Right atrium auricular region (tissue), 2 donors: Measurements from ENCODE around the gene CARNS1. TPM values are rescaled to one million over a fixed set of nuclear protein-coding genes. Genes with fewer than 3 reads are reported as not detected.

Experiments
- DNase-seq: peaks from one replicate; pipeline ENCODE4 v3.0.0-alpha.2; 2019; ENCODE audit warnings: low spot score
- H3K27ac ChIP-seq, 2 donors: fragments of 200-600 bp; sonication (generic); 1 replicate in 1 of 2; 2 replicates in 1 of 2; pipeline ENCODE4 v1.5.1; 2016 to 2019
- H3K27me3 ChIP-seq, 2 donors: fragments of 200-600 bp; sonication (generic); one replicate each; pipeline versions ENCODE4 v1.5.1 to v1.6.0; 2017 to 2019
- H3K36me3 ChIP-seq: fragments of 200-600 bp; sonication (generic); one replicate; pipeline ENCODE4 v1.5.1; 2016
- H3K4me1 ChIP-seq, 2 donors: fragments of 200-600 bp; sonication (generic); one replicate each; pipeline versions ENCODE4 v1.5.1 to v1.6.0; 2017 to 2019
- H3K4me3 ChIP-seq, 2 donors: fragments of 200-600 bp; sonication (generic); 1 replicate in 1 of 2; 2 replicates in 1 of 2; pipeline ENCODE4 v1.5.1; 2017 to 2019; ENCODE audit warnings: mild to moderate bottlenecking in 1 of 2, moderate library complexity in 1 of 2
- H3K9me3 ChIP-seq, 2 donors: fragments of 200-600 bp; sonication (generic); one replicate each; pipeline ENCODE4 v1.5.1; 2019
- total RNA-seq, 2 donors: library from RNA; depleted of rRNA; stranded (reverse); fragments of >200 nt; gene quantifications; one replicate each; pipeline ENCODE4 v1.1.0, GENCODE V29; 2016
- TF ChIP-seq, protein P1 (sequence below), 2 donors: fragments of 200-600 bp; sonication (generic); IDR thresholded peaks; one replicate each; pipeline ENCODE4 v1.5.1; 2019; ENCODE audit warnings: antibody characterized with exemption in 2 of 2

The CARNS1 gene
- total RNA-seq, 2 donors from 2014 or later = 9.7 to 9.9 TPM

DNA sequence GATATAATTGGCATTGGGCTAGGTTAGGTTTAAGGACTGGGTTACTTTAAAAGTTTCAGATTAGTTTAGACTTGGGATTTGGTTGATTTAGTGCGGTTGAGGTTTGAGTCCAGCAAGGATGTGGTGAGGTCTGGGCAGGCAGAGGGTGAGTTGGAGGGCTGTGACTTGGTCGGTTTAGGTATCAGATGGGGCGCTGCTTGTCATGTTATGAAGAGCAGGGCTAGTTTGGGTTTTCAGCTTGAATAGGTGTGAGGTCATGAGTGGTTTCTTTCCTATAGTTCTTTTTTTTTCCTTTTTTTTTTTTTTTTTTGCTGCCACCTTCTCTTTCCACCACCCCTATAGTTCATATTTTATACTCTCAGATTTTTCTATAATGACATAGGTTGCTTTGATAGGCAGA is 46.9 kb upstream of the CARNS1 start:
- Histone ChIP-seq H3K27me3 (no peaks in the 10 kb centered on the region), H3K36me3 (peaks cover 9% of the 10 kb centered on the region), H3K27ac (no peak overlapping the region), H3K4me1 (peaks cover 0 to 65% of the 10 kb centered on the region in 2 donors), H3K9me3 (no peaks in the 10 kb centered on the region), H3K4me3 (no peak overlapping the region)
- no peak for DNase-seq
- TF ChIP-seq, protein P1, sequence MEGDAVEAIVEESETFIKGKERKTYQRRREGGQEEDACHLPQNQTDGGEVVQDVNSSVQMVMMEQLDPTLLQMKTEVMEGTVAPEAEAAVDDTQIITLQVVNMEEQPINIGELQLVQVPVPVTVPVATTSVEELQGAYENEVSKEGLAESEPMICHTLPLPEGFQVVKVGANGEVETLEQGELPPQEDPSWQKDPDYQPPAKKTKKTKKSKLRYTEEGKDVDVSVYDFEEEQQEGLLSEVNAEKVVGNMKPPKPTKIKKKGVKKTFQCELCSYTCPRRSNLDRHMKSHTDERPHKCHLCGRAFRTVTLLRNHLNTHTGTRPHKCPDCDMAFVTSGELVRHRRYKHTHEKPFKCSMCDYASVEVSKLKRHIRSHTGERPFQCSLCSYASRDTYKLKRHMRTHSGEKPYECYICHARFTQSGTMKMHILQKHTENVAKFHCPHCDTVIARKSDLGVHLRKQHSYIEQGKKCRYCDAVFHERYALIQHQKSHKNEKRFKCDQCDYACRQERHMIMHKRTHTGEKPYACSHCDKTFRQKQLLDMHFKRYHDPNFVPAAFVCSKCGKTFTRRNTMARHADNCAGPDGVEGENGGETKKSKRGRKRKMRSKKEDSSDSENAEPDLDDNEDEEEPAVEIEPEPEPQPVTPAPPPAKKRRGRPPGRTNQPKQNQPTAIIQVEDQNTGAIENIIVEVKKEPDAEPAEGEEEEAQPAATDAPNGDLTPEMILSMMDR (IDR thresholded peaks at IDR 0.05) = no peak

DNA sequence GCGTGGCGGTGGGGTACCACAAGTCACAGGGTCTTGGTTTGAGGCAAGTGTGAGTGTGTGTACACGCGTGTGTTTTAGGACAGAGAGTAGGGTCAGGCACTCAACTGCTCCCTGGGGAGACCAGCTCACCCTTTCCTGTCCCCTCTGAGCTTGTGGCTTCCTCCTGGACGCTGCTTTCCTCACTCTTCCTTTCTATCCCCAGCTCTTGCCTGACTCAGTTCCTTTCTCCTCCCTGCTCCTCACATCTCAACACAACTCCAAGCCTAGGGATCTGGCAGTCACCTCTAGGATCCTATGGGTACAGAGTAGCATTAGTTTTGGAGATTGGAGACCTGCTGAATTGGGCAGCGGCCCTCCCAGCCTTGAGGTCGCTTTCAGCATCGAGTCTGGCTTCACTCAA is 46.2 kb upstream of the CARNS1 start:
- H3K27ac ChIP-seq = no peak overlapping the region
- H3K27me3 ChIP-seq = no peaks in the 10 kb centered on the region

DNA sequence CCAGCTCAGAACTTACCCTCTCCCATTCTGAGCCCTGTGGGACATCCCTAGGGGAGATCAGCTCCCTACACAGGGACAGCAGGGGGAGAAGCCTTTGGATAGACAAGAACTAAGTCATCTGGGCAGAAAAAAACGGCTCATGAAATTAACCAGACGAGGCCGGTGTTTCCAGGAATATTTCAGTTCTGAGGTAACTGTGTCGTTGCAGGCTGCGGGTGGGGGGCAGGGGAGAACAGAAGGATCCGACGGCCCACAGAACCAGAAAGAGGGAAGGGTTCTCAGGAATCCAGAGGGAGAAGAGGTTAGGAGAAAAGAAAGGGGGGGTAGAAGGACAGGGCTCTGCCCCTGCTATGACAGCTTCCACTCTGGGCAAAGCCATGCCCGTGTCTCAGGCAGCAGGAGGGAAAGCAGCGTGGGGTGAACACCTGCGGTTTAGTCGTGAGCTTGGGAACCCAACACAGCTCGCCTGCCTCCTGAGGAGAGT is 45.6 kb upstream of the CARNS1 start:
- peaks cover 0 to 77% of the 10 kb centered on the region in 2 donors for H3K4me1 ChIP-seq

More for the DNA sequence above, 46.2 kb upstream of the CARNS1 start:
- peaks cover 0 to 71% of the 10 kb centered on the region in 2 donors for H3K4me1 ChIP-seq
- H3K36me3 ChIP-seq = peaks cover 9% of the 10 kb centered on the region
- TF ChIP-seq, protein P1 (IDR thresholded peaks at IDR 0.05) = no peak
- no peak overlapping the region for H3K4me3 ChIP-seq
- H3K9me3 ChIP-seq = no peaks in the 10 kb centered on the region
- no peak for DNase-seq

DNA sequence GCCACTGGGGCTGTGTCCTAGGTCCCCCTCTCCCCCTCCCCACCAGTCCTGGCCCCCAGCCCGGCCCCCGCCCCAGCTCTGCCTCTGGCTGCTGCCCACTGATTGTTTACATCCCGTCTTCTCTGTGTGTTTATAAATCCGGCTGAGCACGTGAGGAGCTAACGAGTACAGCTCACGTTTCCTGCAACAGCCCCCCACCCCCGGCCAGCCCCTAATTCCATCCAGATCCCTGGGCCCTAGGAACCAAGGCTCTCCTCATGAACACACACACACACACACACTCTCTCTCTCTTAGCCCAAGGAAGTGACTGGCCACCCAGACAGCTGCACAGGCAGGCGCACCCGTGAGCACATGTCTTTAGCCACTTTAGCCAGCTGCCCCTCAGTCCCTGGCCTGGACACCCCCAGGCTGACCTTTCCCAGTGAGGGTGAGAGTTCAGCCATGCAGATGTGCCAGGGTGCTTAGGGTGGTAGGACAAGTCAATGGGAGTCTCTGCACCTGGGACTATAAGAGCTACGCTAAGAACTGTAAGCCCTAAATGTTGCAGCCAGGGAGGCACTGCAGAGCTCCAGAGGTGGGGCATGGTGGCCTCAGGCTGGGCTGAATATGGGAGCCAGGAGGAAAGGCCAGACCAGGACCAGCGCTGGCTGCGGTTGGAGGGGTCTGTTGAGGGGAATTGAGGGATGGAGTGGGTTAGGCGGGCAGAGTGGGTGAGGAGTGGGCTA is 45.0 kb upstream of the CARNS1 start:
- TF ChIP-seq, protein P1 (IDR thresholded peaks at IDR 0.05) = no peak
- Histone ChIP-seq H3K4me1 (peaks cover 0 to 76% of the 10 kb centered on the region in 2 donors), H3K36me3 (peaks cover 1% of the 10 kb centered on the region), H3K9me3 (no peaks in the 10 kb centered on the region), H3K4me3 (no peak overlapping the region), H3K27me3 (no peaks in the 10 kb centered on the region), H3K27ac (no peak overlapping the region)
- no peak for DNase-seq

More for the DNA sequence above, 45.6 kb upstream of the CARNS1 start:
- Histone ChIP-seq H3K27ac (no peak overlapping the region), H3K9me3 (no peaks in the 10 kb centered on the region), H3K4me3 (no peak overlapping the region), H3K36me3 (peaks cover 8% of the 10 kb centered on the region), H3K27me3 (no peaks in the 10 kb centered on the region)
- TF ChIP-seq, protein P1 (IDR thresholded peaks at IDR 0.05) = no peak
- no peak for DNase-seq

DNA sequence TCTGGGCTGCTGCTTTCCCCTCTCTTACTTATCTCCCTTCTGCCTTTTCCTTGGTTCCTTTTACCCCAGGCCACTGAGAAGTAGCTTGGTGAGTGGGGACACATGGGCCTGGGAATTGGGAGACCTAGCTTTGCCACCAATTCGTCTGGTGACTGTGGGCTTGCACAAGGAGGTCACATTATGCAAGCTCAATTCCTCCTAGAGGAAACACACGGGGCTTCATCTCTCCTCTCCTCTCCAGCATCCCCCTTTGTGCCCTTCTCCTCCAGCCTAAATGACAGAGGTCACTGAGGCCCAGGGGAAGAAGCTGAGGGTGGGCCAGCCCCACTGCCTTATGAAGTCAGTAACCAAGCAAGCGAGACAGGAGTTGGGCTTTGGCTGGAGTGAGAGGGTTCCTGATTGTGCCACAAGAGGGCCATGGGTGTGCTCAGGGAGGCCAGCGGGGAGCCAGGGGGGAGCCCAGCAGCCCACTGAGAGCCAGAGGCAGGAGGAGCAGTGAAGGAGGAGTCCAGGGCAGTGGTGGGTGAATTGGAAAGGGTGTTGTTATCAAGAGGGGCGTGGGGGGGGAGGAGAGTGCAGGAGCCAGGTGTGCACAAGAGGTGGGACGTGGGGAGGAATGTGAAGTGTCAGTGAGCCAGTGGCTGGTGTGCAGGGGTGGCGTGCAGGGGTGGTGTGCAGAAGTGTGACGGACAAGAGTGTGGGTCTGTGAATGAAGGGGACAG is 44.1 kb upstream of the CARNS1 start:
- TF ChIP-seq, protein P1 (IDR thresholded peaks at IDR 0.05) = peak in 1 of 2 donors; percentile 59
- peak overlapping the region in 1 of 2 donors; percentile 77 for H3K4me3 ChIP-seq
- no peaks in the 10 kb centered on the region for H3K36me3 ChIP-seq
- peaks cover 0 to 67% of the 10 kb centered on the region in 2 donors for H3K4me1 ChIP-seq
- peak overlapping the region; percentile 89 to 93 for H3K27ac ChIP-seq
- no peaks in the 10 kb centered on the region for H3K9me3 ChIP-seq
- H3K27me3 ChIP-seq = no peaks in the 10 kb centered on the region
- peak; percentile 72 for DNase-seq
